K562 (cell line): ENCODE data around the gene PPP2R2B. TPM values are rescaled to one million over a fixed set of nuclear protein-coding genes. Genes with fewer than 3 reads are reported as not detected.

Experiments used
- ATAC-seq: fragments of 200-7000 bp; cut with Tn5 transposase; 3 replicates; pipeline ENCODE4 v1.9.1; 2020; ENCODE audit warnings: moderate library complexity
- BruUV-seq: library from RNA; stranded (reverse); fragments of 400-500 nt; replicated peaks from 2 replicates; lab custom pipeline; 2021; lab: Mats Ljungman, UMichigan
- CTCF ChIA-PET: fragments of 300-600 bp; formaldehyde crosslinking; extraction: SDS; loops from one replicate; lab custom pipeline; 2021; ENCODE audit warnings: low intra/inter-chr PET ratio; lab: Yijun Ruan, JAX
- POLR2A ChIA-PET: fragments of 300-600, 350-650 bp; sonication (Branson Sonifier 250); formaldehyde crosslinking; extraction: SDS; loops from one replicate; lab custom pipeline; 2021; ENCODE audit warnings: antibody characterized with exemption, inconsistent platforms; lab: Yijun Ruan, JAX
- DNase-seq, 4 experiments: peaks; one replicate each; pipeline versions ENCODE4 v3.0.0 to v3.0.0-alpha.2; 2011 to 2018; ENCODE audit warnings: low spot score in 3 of 4, mixed read lengths in 3 of 4; ENCODE audit errors: extremely low read depth in 1 of 4
- FAIRE-seq: peaks from 2 replicates; lab custom pipeline; 2011; peaks lifted over from hg19 to GRCh38; lab: Jason Lieb, UNC
- H2AFZ ChIP-seq: 2 replicates; pipeline ENCODE4 v1.6.0; 2011; ENCODE audit warnings: low read depth, low read length, control low read depth, inconsistent platforms
- H3K27ac ChIP-seq: fragments of 200-600 bp; 3 replicates; pipeline ENCODE4 v1.8.0; 2011; ENCODE audit warnings: low read depth, mild to moderate bottlenecking, control low read depth, inconsistent platforms, low read length, moderate library complexity, mixed read lengths; ENCODE audit errors: extremely low read depth
- H3K27me3 ChIP-seq, 2 experiments: fragments of 300-600 bp in 1 of 2; 2 replicates in 1 of 2; 3 replicates in 1 of 2; pipeline versions ENCODE4 v1.6.0 to v1.8.0; 2011; ENCODE audit warnings: inconsistent platforms in 2 of 2, low read length in 2 of 2, mild to moderate bottlenecking in 1 of 2, mixed read lengths in 1 of 2, moderate library complexity in 1 of 2; ENCODE audit not compliant: control insufficient read depth in 2 of 2, insufficient read depth in 2 of 2
- H3K36me3 ChIP-seq: fragments of 300-600 bp; 3 replicates; pipeline ENCODE4 v1.8.0; 2011; ENCODE audit warnings: mild to moderate bottlenecking, low read length, inconsistent platforms; ENCODE audit not compliant: control insufficient read depth, insufficient read depth
- H3K4me1 ChIP-seq, 2 experiments: fragments of 200-600 bp in 1 of 2; replicated peaks in 1 of 2; 2 replicates in 1 of 2; 3 replicates in 1 of 2; pipeline versions ENCODE4 v1.5.1 to v1.8.0; 2011; ENCODE audit warnings: inconsistent platforms in 2 of 2, low read length in 2 of 2, mild to moderate bottlenecking in 1 of 2, mixed read lengths in 1 of 2, moderate library complexity in 1 of 2; ENCODE audit not compliant: control insufficient read depth in 2 of 2, insufficient read depth in 2 of 2
- H3K4me2 ChIP-seq: 2 replicates; pipeline ENCODE4 v1.6.1; 2011; ENCODE audit warnings: low read length, control low read depth, inconsistent platforms, mixed read lengths; ENCODE audit not compliant: insufficient read depth
- H3K4me3 ChIP-seq: fragments of 200-600 bp; sonication (generic), shearing (Covaris generic); 2 replicates; pipeline ENCODE4 v1.5.1; 2016; ENCODE audit warnings: control low read depth, inconsistent platforms
- H3K79me2 ChIP-seq: fragments of 200-600 bp; 3 replicates; pipeline ENCODE4 v1.8.0; 2011; ENCODE audit warnings: low read length, inconsistent platforms; ENCODE audit not compliant: control insufficient read depth, insufficient read depth
- H3K9ac ChIP-seq, 2 experiments: 2 replicates each; pipeline versions ENCODE4 v1.6.0 to v1.6.1; 2011; ENCODE audit warnings: low read depth in 2 of 2, low read length in 2 of 2, control low read depth in 1 of 2, inconsistent platforms in 1 of 2, mild to moderate bottlenecking in 1 of 2, mixed read lengths in 1 of 2; ENCODE audit not compliant: insufficient read depth in 1 of 2
- H3K9me1 ChIP-seq: one replicate; pipeline ENCODE4 v1.6.0; 2011; ENCODE audit warnings: inconsistent platforms, mild to moderate bottlenecking, low read length, moderate library complexity; ENCODE audit not compliant: control insufficient read depth, insufficient read depth
- H3K9me3 ChIP-seq: replicated peaks from 2 replicates; pipeline ENCODE4 v1.5.1; 2011; ENCODE audit warnings: low read depth, low read length, inconsistent platforms; ENCODE audit not compliant: control insufficient read depth, insufficient read depth
- H4K20me1 ChIP-seq: replicated peaks from 2 replicates; pipeline ENCODE4 v1.6.1; 2011; ENCODE audit warnings: low read length, inconsistent platforms, mixed read lengths; ENCODE audit not compliant: control insufficient read depth, insufficient read depth
- CTCF ChIP-seq, 3 experiments: IDR thresholded peaks in 2 of 3; conservative IDR thresholded peaks in 1 of 3; 2 replicates each; pipeline ENCODE4 v1.5.1; 2011 to 2012; ENCODE audit warnings: low read length in 3 of 3, mild to moderate bottlenecking in 3 of 3, control low read depth in 2 of 3, improper control_type of control experiment in 1 of 3, inconsistent platforms in 1 of 3, low read depth in 1 of 3, mixed read lengths in 1 of 3, moderate library complexity in 1 of 3; ENCODE audit not compliant: insufficient read depth in 2 of 3
- ZNF24 ChIP-seq: fragments of 450-650 bp; IDR thresholded peaks from 2 replicates; pipeline ENCODE4 v1.6.1; 2016
- WGBS: fragments of 100-300 bp; shearing (Covaris generic); methylation state at CpG from one replicate; pipeline ENCODE4 v1.1.6; 2016; ENCODE audit warnings: low coverage, mixed read lengths; ENCODE audit not compliant: insufficient coverage; ENCODE audit errors: missing lambda C conversion rate; 5-methylcytosine and 5-hydroxymethylcytosine counted together
- in situ Hi-C: fragments of 300-500 bp; cut with MboI; formaldehyde crosslinking; loops from 4 replicates; pipeline ENCODE4 v1.15.0; 2018; ENCODE audit warnings: inconsistent platforms, mixed read lengths
- intact Hi-C: fragments of 100-400 bp; cut with micrococcal nuclease; formaldehyde crosslinking; loops from 2 replicates; pipeline ENCODE4 v1.14.2; 2022
- polyA plus RNA-seq, 8 experiments: library from polyadenylated mRNA; depleted of rRNA in 4 of 8; stranded (reverse) in 5 of 8; unstranded in 3 of 8; fragments of >200 nt; fragmentation: Nextera tagmentation in 2 of 8; fragmentation: Illumina TruSeq in 1 of 8; extraction: Ambion mirVana in 2 of 8; extraction: Trizol in 1 of 8; gene quantifications; 2 replicates each; pipeline versions ENCODE4 v1.2.1 to v1.2.3, GENCODE V29; 2011 to 2014; ENCODE audit warnings: inconsistent platforms in 1 of 8, missing spikeins in 1 of 8
- total RNA-seq, 7 experiments: library from RNA; depleted of rRNA in 6 of 7; stranded (reverse); fragments of >200 nt in 6 of 7; fragmentation: Illumina TruSeq in 2 of 7; extraction: Trizol in 2 of 7; gene quantifications; 2 replicates each; pipeline versions ENCODE4 v1.2.1 to v1.2.3, GENCODE V29; 2011 to 2021; ENCODE audit warnings: low replicate concordance in 1 of 7

Gene PPP2R2B
- total and polyA plus RNA-seq, 9 of the 15 experiments (the other 6 are each of a cell fraction or from before 2014, with no cell fraction given), result not detected

- BruUV-seq, result no TSS peak
- intact Hi-C loops, result no loop called here
Measured at GRCh38 chr5:146622391-146622790, 256.2 kb downstream of the PPP2R2B start.

More at GRCh38 chr5:146622391-146622790, 256.2 kb downstream of the PPP2R2B start:
- H2AFZ ChIP-seq, result no peak overlapping the region
- 0% methylated on average over 1 of the region's 1 CpG for WGBS
- TF ChIP-seq CTCF (IDR thresholded peaks at IDR 0.05 in 2 of 3, conservative IDR thresholded peaks at IDR 0.05 in 1 of 3; ENCODE audit: insufficient read depth in 2 of 3, low read depth in 1 of 3, low read length in 3 of 3) (peak in 2 of 3 experiments; percentile 12 to 23; a peak in 1 of 6 replicates), ZNF24 (no peak)
- TF ChIP-seq, all 486 proteins: peak for 1
- Histone ChIP-seq H4K20me1 (no peaks in the 10 kb centered on the region), H3K36me3 (no peaks in the 10 kb centered on the region), H3K9ac (no peak overlapping the region), H3K4me2 (no peak overlapping the region), H3K9me3 (no peaks in the 10 kb centered on the region), H3K27me3 (no peaks in the 10 kb centered on the region), H3K9me1 (no peaks in the 10 kb centered on the region), H3K4me3 (no peak overlapping the region), H3K79me2 (no peaks in the 10 kb centered on the region), H3K27ac (no peak overlapping the region), H3K4me1 (no peaks in the 10 kb centered on the region)
- DNase-seq (no peak), ATAC-seq (no peak), FAIRE-seq (no peak)
- CTCF ChIA-PET, result no interaction called here
- in situ Hi-C loops, result no loop called here
- POLR2A ChIA-PET, result no interaction called here
